ENCODE measurements around the gene UBE3C.

The UBE3C gene

DNA sequence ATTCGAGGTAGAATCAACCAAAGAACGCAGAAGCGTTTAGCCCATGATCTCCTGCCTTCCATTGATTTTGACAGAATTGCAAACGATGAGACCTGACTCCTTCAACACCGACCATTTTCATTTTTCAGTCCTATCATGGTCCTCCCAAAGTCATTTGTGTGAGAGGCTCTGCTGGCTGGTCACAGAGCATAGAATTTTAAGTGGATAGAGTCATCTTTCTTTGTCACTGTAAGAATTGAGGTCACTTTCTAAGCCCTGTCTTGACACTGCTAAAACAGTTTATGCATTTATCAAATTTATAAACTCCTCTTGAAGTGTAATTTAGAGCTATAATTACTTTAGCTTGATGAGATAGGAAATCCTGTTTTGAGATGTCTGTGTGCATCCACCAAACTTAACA is 72.0 kb downstream of the UBE3C start:
- no peak for TF ChIP-seq SIN3A (IDR thresholded peaks at IDR 0.05; ENCODE audit: borderline replicate concordance, insufficient read depth, low read length)
- no peak for TF ChIP-seq TAF1 (IDR thresholded peaks at IDR 0.05; ENCODE audit: borderline replicate concordance, insufficient read depth, low read length)
- TF ChIP-seq POLR2AphosphoS5 (IDR thresholded peaks at IDR 0.05; ENCODE audit: low read depth, low read length): no peak
- TF ChIP-seq, protein P1, sequence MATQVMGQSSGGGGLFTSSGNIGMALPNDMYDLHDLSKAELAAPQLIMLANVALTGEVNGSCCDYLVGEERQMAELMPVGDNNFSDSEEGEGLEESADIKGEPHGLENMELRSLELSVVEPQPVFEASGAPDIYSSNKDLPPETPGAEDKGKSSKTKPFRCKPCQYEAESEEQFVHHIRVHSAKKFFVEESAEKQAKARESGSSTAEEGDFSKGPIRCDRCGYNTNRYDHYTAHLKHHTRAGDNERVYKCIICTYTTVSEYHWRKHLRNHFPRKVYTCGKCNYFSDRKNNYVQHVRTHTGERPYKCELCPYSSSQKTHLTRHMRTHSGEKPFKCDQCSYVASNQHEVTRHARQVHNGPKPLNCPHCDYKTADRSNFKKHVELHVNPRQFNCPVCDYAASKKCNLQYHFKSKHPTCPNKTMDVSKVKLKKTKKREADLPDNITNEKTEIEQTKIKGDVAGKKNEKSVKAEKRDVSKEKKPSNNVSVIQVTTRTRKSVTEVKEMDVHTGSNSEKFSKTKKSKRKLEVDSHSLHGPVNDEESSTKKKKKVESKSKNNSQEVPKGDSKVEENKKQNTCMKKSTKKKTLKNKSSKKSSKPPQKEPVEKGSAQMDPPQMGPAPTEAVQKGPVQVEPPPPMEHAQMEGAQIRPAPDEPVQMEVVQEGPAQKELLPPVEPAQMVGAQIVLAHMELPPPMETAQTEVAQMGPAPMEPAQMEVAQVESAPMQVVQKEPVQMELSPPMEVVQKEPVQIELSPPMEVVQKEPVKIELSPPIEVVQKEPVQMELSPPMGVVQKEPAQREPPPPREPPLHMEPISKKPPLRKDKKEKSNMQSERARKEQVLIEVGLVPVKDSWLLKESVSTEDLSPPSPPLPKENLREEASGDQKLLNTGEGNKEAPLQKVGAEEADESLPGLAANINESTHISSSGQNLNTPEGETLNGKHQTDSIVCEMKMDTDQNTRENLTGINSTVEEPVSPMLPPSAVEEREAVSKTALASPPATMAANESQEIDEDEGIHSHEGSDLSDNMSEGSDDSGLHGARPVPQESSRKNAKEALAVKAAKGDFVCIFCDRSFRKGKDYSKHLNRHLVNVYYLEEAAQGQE (IDR thresholded peaks at IDR 0.05; ENCODE audit: insufficient read depth in 1 of 2, low read depth in 2 of 2, low read length in 2 of 2): no peak
- TF ChIP-seq FOXP2 (optimal IDR thresholded peaks at IDR 0.05; ENCODE audit: borderline replicate concordance, extremely low read depth, extremely low read length, insufficient read depth): no peak

DNA sequence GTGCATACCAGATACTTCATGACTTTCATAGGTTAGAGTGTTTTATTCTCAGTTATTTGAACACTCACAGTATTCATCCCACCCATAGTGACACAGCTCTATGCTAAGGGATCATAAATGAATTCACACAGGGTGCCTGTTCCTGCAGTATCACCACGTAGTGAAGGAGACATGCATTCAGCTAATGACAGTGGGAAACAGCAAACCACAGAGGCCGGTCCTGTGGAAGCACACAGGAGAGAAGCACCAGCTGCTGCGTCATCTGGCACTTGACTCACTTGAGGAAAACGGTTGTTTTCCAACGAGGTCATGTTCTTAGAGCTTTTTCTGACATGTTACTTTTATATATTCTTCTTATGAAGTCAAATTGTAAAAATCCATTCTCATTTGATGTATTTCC is 73.0 kb downstream of the UBE3C start:
- no peak for TF ChIP-seq POLR2AphosphoS5 (IDR thresholded peaks at IDR 0.05; ENCODE audit: low read depth, low read length)
- TF ChIP-seq SIN3A (IDR thresholded peaks at IDR 0.05; ENCODE audit: borderline replicate concordance, insufficient read depth, low read length): no peak
- TF ChIP-seq, protein P1 (IDR thresholded peaks at IDR 0.05; ENCODE audit: insufficient read depth in 1 of 2, low read depth in 2 of 2, low read length in 2 of 2): no peak
- no peak for TF ChIP-seq TAF1 (IDR thresholded peaks at IDR 0.05; ENCODE audit: borderline replicate concordance, insufficient read depth, low read length)
- no peak for TF ChIP-seq FOXP2 (optimal IDR thresholded peaks at IDR 0.05; ENCODE audit: borderline replicate concordance, extremely low read depth, extremely low read length, insufficient read depth)

DNA sequence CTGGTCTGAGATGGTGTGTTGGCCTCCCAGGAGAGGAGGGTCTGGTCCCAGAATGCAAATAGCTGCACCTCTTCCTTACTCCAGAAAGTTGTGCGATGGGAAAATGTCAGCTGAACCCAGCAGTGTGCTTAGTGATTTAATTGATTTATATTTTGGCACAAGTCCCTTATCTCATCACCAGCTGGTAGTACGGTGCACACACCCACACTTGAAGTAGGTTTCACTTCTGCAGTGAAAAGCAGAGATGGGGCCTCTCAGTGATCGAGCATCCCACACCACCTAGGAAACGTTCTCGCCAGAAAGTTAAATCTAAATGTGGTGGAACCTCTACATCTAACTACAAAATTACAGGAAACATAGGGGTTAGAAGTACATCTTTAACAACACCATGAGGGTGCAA is 80.4 kb downstream of the UBE3C start:
- TF ChIP-seq SIN3A (IDR thresholded peaks at IDR 0.05; ENCODE audit: borderline replicate concordance, insufficient read depth, low read length) (no peak), POLR2AphosphoS5 (IDR thresholded peaks at IDR 0.05; ENCODE audit: low read depth, low read length) (no peak), TAF1 (IDR thresholded peaks at IDR 0.05; ENCODE audit: borderline replicate concordance, insufficient read depth, low read length) (no peak), FOXP2 (optimal IDR thresholded peaks at IDR 0.05; ENCODE audit: borderline replicate concordance, extremely low read depth, extremely low read length, insufficient read depth) (no peak)
- TF ChIP-seq, protein P1 (IDR thresholded peaks at IDR 0.05; ENCODE audit: insufficient read depth in 1 of 2, low read depth in 2 of 2, low read length in 2 of 2): no peak

DNA sequence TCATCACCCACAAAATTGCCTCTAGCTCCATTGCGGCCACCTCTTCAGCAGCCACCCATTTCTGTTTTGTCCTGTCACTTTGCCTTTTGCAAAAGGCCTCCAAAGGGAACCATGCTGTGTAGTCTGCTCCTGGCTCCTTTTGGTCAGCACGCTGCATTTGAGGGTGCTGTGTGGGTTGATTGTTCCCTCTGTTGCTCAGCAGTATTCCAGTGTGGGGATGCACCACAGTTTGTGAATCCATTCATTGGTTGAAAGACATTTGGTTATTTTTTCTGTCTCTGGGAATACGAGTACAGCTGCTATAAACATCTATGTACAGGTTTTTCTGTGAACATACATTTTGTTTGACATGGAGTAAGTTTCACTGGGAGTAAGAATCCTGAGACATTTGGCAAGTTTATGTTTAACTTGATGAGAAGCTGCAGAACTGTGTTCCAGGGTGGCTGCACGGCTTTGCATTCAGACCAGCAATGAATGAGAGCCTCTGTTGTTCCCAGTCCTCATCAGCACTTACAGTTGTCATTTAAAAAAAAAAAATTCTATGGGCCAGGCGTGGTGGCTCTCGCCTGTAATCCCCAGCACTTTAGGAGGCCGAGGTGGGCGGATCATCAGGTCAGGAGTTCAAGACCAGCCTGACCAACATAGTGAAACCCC is 82.3 kb downstream of the UBE3C start:
- TF ChIP-seq POLR2AphosphoS5 (IDR thresholded peaks at IDR 0.05; ENCODE audit: low read depth, low read length) (no peak), TAF1 (IDR thresholded peaks at IDR 0.05; ENCODE audit: borderline replicate concordance, insufficient read depth, low read length) (no peak), SIN3A (IDR thresholded peaks at IDR 0.05; ENCODE audit: borderline replicate concordance, insufficient read depth, low read length) (no peak), FOXP2 (optimal IDR thresholded peaks at IDR 0.05; ENCODE audit: borderline replicate concordance, extremely low read depth, extremely low read length, insufficient read depth) (no peak)
- TF ChIP-seq, protein P1 (IDR thresholded peaks at IDR 0.05; ENCODE audit: insufficient read depth in 1 of 2, low read depth in 2 of 2, low read length in 2 of 2): no peak
